HepG2 (cell line): Measurements from ENCODE around the gene TANGO6. TPM values are rescaled to one million over a fixed set of nuclear protein-coding genes. Genes with fewer than 3 reads are reported as not detected.

Experiments used
- ATAC-seq: fragments of 200-7000 bp; cut with Tn5 transposase; 3 replicates; pipeline ENCODE4 v1.9.1; 2020; ENCODE audit warnings: mild to moderate bottlenecking, moderate library complexity
- BruUV-seq: library from RNA; stranded (reverse); fragments of 400-500 nt; replicated peaks from 2 replicates; lab custom pipeline; 2021; lab: Mats Ljungman, UMichigan
- CTCF ChIA-PET: fragments of 300-600 bp; formaldehyde crosslinking; extraction: SDS; loops from one replicate; lab custom pipeline; 2021; ENCODE audit warnings: low total read pairs, inconsistent platforms, low intra/inter-chr PET ratio; lab: Yijun Ruan, JAX
- POLR2A ChIA-PET: fragments of 350-600 bp; sonication (Branson Sonifier 250); formaldehyde crosslinking; loops from one replicate; lab custom pipeline; 2020; ENCODE audit warnings: antibody characterized with exemption, inconsistent platforms; lab: Yijun Ruan, JAX
- DNase-seq: peaks from one replicate; pipeline ENCODE4 v3.0.0-alpha.2; 2015; ENCODE audit warnings: low spot score
- FAIRE-seq: peaks from 3 replicates; lab custom pipeline; 2011; peaks lifted over from hg19 to GRCh38; lab: Jason Lieb, UNC
- H2AFZ ChIP-seq: one replicate; pipeline ENCODE4 v1.6.1; 2011; ENCODE audit warnings: low read length, inconsistent platforms
- H3K27ac ChIP-seq: fragments of 300-600 bp; 3 replicates; pipeline ENCODE4 v1.8.0; 2011; ENCODE audit warnings: mixed run types, mild to moderate bottlenecking, mixed read lengths, low read length, inconsistent platforms; ENCODE audit not compliant: insufficient read depth; ENCODE audit errors: extremely low read length
- H3K27me3 ChIP-seq, 2 experiments: fragments of 200-600 bp in 1 of 2; 2 replicates in 1 of 2; 3 replicates in 1 of 2; pipeline versions ENCODE4 v1.6.0 to v1.8.0; 2011; ENCODE audit warnings: low read length in 2 of 2, mild to moderate bottlenecking in 2 of 2, moderate library complexity in 2 of 2, inconsistent platforms in 1 of 2; ENCODE audit not compliant: insufficient read depth in 2 of 2, control insufficient read depth in 1 of 2
- H3K36me3 ChIP-seq, 2 experiments: fragments of 200-600 bp in 1 of 2; replicated peaks in 1 of 2; 2 replicates in 1 of 2; 3 replicates in 1 of 2; pipeline versions ENCODE4 v1.5.1 to v1.8.0; 2011; ENCODE audit warnings: low read length in 2 of 2, inconsistent platforms in 1 of 2; ENCODE audit not compliant: insufficient read depth in 2 of 2, control insufficient read depth in 1 of 2
- H3K4me1 ChIP-seq: 2 replicates; pipeline ENCODE4 v1.5.1; 2012; ENCODE audit warnings: low read length, inconsistent platforms; ENCODE audit not compliant: insufficient read depth
- H3K4me2 ChIP-seq: 2 replicates; pipeline ENCODE4 v1.6.0; 2011; ENCODE audit warnings: low read depth, low read length, inconsistent platforms
- H3K4me3 ChIP-seq, 3 experiments: fragments of 200-600 bp in 1 of 3; sonication (generic), shearing (Covaris generic) in 1 of 3; replicated peaks in 1 of 3; 2 replicates each; pipeline ENCODE4 v1.5.1; 2011 to 2016; ENCODE audit warnings: low read length in 3 of 3, inconsistent platforms in 2 of 3, low read depth in 2 of 3, mild to moderate bottlenecking in 2 of 3, control low read depth in 1 of 3, mixed read lengths in 1 of 3; ENCODE audit not compliant: insufficient read depth in 1 of 3
- H3K79me2 ChIP-seq: one replicate; pipeline ENCODE4 v1.6.1; 2011; ENCODE audit warnings: low read length, inconsistent platforms; ENCODE audit not compliant: insufficient read depth
- H3K9ac ChIP-seq: 2 replicates; pipeline ENCODE4 v1.6.0; 2011; ENCODE audit warnings: mild to moderate bottlenecking, low read depth, low read length, inconsistent platforms; ENCODE audit not compliant: insufficient read depth
- H3K9me3 ChIP-seq: 2 replicates; pipeline ENCODE4 v1.5.1; 2012; ENCODE audit warnings: mild to moderate bottlenecking, low read length
- H4K20me1 ChIP-seq: 2 replicates; pipeline ENCODE4 v1.6.0; 2011; ENCODE audit warnings: inconsistent platforms, mild to moderate bottlenecking, low read length, moderate library complexity; ENCODE audit not compliant: insufficient read depth
- AKAP8 ChIP-seq: sonication (generic); formaldehyde crosslinking; IDR thresholded peaks from 2 replicates; pipeline ENCODE4 v1.5.1; 2020; ENCODE audit warnings: mild to moderate bottlenecking, missing genetic modification reagents
- CHD4 ChIP-seq: fragments of 200-600 bp; sonication (generic); IDR thresholded peaks from 2 replicates; pipeline ENCODE4 v1.7.0; 2017; ENCODE audit warnings: mild to moderate bottlenecking, low read length, borderline replicate concordance
- HOXA5 ChIP-seq: sonication (generic); formaldehyde crosslinking; IDR thresholded peaks from 2 replicates; pipeline ENCODE4 v1.4.0; 2020; ENCODE audit warnings: missing genetic modification reagents
- MAFF ChIP-seq: IDR thresholded peaks from 2 replicates; pipeline ENCODE4 v1.6.1; 2011; ENCODE audit warnings: low read depth, low read length, improper control_type of control experiment
- ZNF496 ChIP-seq: sonication (generic); formaldehyde crosslinking; IDR thresholded peaks from 2 replicates; pipeline ENCODE4 v1.8.1; 2023; ENCODE audit warnings: mild to moderate bottlenecking, moderate library complexity, missing genetic modification reagents; ENCODE audit not compliant: insufficient replicate concordance
- ZNF567 ChIP-seq: sonication (generic); formaldehyde crosslinking; IDR thresholded peaks from 2 replicates; pipeline ENCODE4 v1.8.1; 2023; ENCODE audit warnings: mild to moderate bottlenecking, missing genetic modification reagents, borderline replicate concordance
- WGBS: methylation state at CpG from one replicate; pipeline ENCODE4 v1.1.6; 2017; ENCODE audit warnings: low lambda C conversion rate; 5-methylcytosine and 5-hydroxymethylcytosine counted together
- in situ Hi-C: cut with HindIII; loops from 2 replicates; pipeline ENCODE4 v1.10.0; 2017; ENCODE audit warnings: low pct_unique_long_range_greater_than_20kb; ENCODE audit not compliant: extremely low pct_ligation_motif_present
- intact Hi-C: fragments of 100-400 bp; cut with micrococcal nuclease; formaldehyde crosslinking; loops from one replicate; pipeline ENCODE4 v1.10.0; 2022; ENCODE audit not compliant: unreplicated experiment
- polyA plus RNA-seq, 8 experiments: library from polyadenylated mRNA; depleted of rRNA in 3 of 8; stranded (reverse) in 7 of 8; unstranded in 1 of 8; fragments of >200 nt; fragmentation: Illumina TruSeq in 4 of 8; extraction: Trizol in 4 of 8; gene quantifications; 2 replicates each; pipeline versions ENCODE4 v1.2.1 to v1.2.3, GENCODE V29; 2011 to 2016; ENCODE audit warnings: low read depth in 4 of 8, missing spikeins in 1 of 8, mixed read lengths in 1 of 8; ENCODE audit not compliant: insufficient read depth in 1 of 8
- total RNA-seq, 5 experiments: library from RNA; depleted of rRNA; stranded (reverse); fragments of >200 nt; fragmentation: Illumina TruSeq; extraction: Trizol; gene quantifications; 2 replicates each; pipeline ENCODE4 v1.2.3, GENCODE V29; 2016; ENCODE audit warnings: low read depth in 1 of 5
- TF ChIP-seq, protein P1 (sequence below): sonication (generic); formaldehyde crosslinking; IDR thresholded peaks from 2 replicates; pipeline ENCODE4 v1.4.0; 2020; ENCODE audit warnings: missing genetic modification reagents
- TF ChIP-seq, protein P2 (sequence below): sonication (generic); formaldehyde crosslinking; IDR thresholded peaks from 2 replicates; pipeline ENCODE4 v1.8.1; 2022; ENCODE audit warnings: mild to moderate bottlenecking, missing genetic modification reagents
- TF ChIP-seq, protein P3 (sequence below): sonication (generic); formaldehyde crosslinking; IDR thresholded peaks from 2 replicates; pipeline ENCODE4 v1.5.1; 2020; ENCODE audit warnings: missing genetic modification reagents, mild to moderate bottlenecking, borderline replicate concordance
- TF ChIP-seq, protein P4 (sequence below): sonication (generic); formaldehyde crosslinking; conservative IDR thresholded peaks from 2 replicates; pipeline ENCODE4 v1.4.0; 2020; ENCODE audit warnings: missing genetic modification reagents

TANGO6 gene
- total and polyA plus RNA-seq, 2 of the 13 experiments (the other 11 are each of a cell fraction or from before 2014, with no cell fraction given): 7.2 to 13.3 TPM

DNA sequence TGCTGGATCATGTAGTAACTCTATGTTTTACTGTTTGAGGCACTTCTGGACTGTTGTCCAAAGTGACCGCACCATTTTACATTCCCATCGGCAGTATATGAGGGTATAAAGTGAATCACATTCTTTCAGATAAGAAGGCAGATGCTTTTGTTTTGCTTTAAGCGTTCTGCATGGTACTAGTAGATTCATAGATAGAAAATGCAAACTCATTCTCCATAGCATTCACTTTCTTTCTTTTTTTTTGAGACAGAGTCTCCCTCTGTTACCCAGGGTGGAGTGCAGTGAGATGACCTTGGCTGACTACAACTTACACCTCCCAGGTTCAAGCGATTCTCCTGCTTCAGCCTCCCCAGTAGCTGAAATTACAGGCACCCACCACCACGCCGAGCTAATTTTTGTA lies 40.4 kb downstream of the TANGO6 start (continued):
- TF ChIP-seq, protein P1, sequence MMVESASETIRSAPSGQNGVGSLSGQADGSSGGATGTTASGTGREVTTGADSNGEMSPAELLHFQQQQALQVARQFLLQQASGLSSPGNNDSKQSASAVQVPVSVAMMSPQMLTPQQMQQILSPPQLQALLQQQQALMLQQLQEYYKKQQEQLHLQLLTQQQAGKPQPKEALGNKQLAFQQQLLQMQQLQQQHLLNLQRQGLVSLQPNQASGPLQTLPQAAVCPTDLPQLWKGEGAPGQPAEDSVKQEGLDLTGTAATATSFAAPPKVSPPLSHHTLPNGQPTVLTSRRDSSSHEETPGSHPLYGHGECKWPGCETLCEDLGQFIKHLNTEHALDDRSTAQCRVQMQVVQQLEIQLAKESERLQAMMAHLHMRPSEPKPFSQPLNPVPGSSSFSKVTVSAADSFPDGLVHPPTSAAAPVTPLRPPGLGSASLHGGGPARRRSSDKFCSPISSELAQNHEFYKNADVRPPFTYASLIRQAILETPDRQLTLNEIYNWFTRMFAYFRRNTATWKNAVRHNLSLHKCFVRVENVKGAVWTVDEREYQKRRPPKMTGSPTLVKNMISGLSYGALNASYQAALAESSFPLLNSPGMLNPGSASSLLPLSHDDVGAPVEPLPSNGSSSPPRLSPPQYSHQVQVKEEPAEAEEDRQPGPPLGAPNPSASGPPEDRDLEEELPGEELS (CRISPR knock-in tag): no peak
- TF ChIP-seq, all 625 proteins: peak for 0

DNA sequence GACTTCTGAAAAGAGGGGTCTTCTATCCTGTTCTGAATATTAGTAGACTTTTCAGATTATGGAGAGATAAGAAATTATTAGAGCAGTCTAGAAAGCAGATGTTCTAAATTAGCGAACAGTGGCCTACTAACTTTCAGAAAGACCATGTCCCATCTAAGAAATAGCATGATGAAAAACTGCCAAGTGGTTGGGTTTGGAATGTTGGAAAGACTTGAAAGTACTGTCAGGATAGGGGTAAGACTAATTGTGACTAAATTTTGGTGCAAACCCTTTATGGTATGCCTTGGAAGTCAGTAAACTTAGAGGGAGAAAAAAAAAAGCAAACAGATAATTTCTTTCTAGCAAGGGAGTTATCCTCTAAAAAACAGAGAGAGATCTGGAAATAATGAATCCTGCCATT lies 41.1 kb downstream of the TANGO6 start:
- ChIA-PET POLR2A (no interaction called here), CTCF (no interaction called here)
- intact Hi-C loops: no loop called here
- FAIRE-seq (no peak), ATAC-seq (no peak), DNase-seq (no peak)
- WGBS: 100% methylated on average over 1 of the region's 1 CpG
- H3K4me1 ChIP-seq: peaks cover 19% of the 10 kb centered on the region
- no peak overlapping the region for H2AFZ ChIP-seq
- H4K20me1 ChIP-seq: no peaks in the 10 kb centered on the region
- no peak overlapping the region for H3K4me2 ChIP-seq
- in situ Hi-C loops: no loop called here
- H3K9me3 ChIP-seq: no peaks in the 10 kb centered on the region
- no peak overlapping the region for H3K4me3 ChIP-seq
- H3K79me2 ChIP-seq: no peaks in the 10 kb centered on the region
- no peak overlapping the region for H3K27ac ChIP-seq
- H3K27me3 ChIP-seq: no peaks in the 10 kb centered on the region
- BruUV-seq: no TSS peak
- H3K9ac ChIP-seq: no peak overlapping the region
- H3K36me3 ChIP-seq: no peaks in the 10 kb centered on the region; a peak in 2 of 5 replicates
- TF ChIP-seq, protein P2, sequence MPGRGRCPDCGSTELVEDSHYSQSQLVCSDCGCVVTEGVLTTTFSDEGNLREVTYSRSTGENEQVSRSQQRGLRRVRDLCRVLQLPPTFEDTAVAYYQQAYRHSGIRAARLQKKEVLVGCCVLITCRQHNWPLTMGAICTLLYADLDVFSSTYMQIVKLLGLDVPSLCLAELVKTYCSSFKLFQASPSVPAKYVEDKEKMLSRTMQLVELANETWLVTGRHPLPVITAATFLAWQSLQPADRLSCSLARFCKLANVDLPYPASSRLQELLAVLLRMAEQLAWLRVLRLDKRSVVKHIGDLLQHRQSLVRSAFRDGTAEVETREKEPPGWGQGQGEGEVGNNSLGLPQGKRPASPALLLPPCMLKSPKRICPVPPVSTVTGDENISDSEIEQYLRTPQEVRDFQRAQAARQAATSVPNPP (CRISPR knock-in tag): no peak
- TF ChIP-seq CHD4: no peak
- TF ChIP-seq, protein P3, sequence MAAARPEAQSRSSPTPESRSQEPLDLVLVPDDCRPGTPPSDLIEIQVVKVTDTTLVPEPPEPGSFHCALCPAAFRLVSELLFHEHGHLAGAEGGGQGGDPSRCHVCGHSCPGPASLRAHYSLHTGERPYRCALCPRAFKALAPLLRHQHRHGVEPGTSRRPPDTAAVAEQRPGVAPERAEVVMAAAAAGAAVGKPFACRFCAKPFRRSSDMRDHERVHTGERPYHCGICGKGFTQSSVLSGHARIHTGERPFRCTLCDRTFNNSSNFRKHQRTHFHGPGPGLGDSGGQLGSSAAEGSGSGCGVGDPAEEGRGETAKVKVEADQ (CRISPR knock-in tag): no peak
- TF ChIP-seq MAFF: no peak
- TF ChIP-seq, protein P1 (CRISPR knock-in tag): no peak
- TF ChIP-seq ZNF496: no peak
- TF ChIP-seq HOXA5 (CRISPR knock-in tag): no peak
- TF ChIP-seq, protein P4, sequence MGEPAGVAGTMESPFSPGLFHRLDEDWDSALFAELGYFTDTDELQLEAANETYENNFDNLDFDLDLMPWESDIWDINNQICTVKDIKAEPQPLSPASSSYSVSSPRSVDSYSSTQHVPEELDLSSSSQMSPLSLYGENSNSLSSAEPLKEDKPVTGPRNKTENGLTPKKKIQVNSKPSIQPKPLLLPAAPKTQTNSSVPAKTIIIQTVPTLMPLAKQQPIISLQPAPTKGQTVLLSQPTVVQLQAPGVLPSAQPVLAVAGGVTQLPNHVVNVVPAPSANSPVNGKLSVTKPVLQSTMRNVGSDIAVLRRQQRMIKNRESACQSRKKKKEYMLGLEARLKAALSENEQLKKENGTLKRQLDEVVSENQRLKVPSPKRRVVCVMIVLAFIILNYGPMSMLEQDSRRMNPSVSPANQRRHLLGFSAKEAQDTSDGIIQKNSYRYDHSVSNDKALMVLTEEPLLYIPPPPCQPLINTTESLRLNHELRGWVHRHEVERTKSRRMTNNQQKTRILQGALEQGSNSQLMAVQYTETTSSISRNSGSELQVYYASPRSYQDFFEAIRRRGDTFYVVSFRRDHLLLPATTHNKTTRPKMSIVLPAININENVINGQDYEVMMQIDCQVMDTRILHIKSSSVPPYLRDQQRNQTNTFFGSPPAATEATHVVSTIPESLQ (CRISPR knock-in tag): no peak
- no peak for TF ChIP-seq ZNF567 (CRISPR knock-in tag)
- TF ChIP-seq AKAP8 (CRISPR knock-in tag): no peak
